Body of pancreas (tissue), 4 donors: ENCODE measurements around the gene NCOA6. TPM values are rescaled to one million over a fixed set of nuclear protein-coding genes. Genes with fewer than 3 reads are reported as not detected.
A peak's percentile ranks its signal among the peaks of the same experiment; 100 is the strongest.

Source experiments
- ATAC-seq: fragments of 150-250 bp; one replicate; pipeline ENCODE4 v1.9.1; 2016
- DNase-seq, 4 donors: peaks; one replicate each; pipeline ENCODE4 v3.0.0-alpha.2; 2019
- H3K27ac ChIP-seq, 4 donors: fragments of 200-600 bp; sonication (generic); 1 replicate in 3 of 4; 2 replicates in 1 of 4; pipeline versions ENCODE4 v1.5.1 to v1.6.1; 2016 to 2019; ENCODE audit warnings: mild to moderate bottlenecking in 1 of 4, mixed read lengths in 1 of 4, moderate library complexity in 1 of 4
- H3K27me3 ChIP-seq, 2 donors: fragments of 200-600 bp; sonication (generic); one replicate each; pipeline ENCODE4 v1.6.0; 2016; ENCODE audit warnings: mild to moderate bottlenecking in 1 of 2
- H3K36me3 ChIP-seq, 2 donors: fragments of 200-600 bp; sonication (generic); replicated peaks in 1 of 2; 2 replicates each; pipeline ENCODE4 v1.5.1; 2016; ENCODE audit warnings: low read depth in 2 of 2; ENCODE audit not compliant: insufficient read depth in 1 of 2
- H3K4me1 ChIP-seq: fragments of 200-600 bp; sonication (generic); one replicate; pipeline ENCODE4 v1.6.0; 2016
- H3K4me3 ChIP-seq, 2 donors: fragments of 200-600 bp; sonication (generic); 1 replicate in 1 of 2; 2 replicates in 1 of 2; pipeline ENCODE4 v1.5.1; 2016 to 2019
- H3K9me3 ChIP-seq, 3 donors: fragments of 200-600 bp; sonication (generic); 1 replicate in 2 of 3; 2 replicates in 1 of 3; pipeline ENCODE4 v1.5.1; 2016
- CTCF ChIP-seq, 7 experiments: fragments of 450-650 bp in 4 of 7; fragments of 200-600 bp in 3 of 7; sonication (generic) in 3 of 7; IDR thresholded peaks; one replicate each; pipeline ENCODE4 v1.5.1; 2016 to 2019; ENCODE audit warnings: antibody characterized with exemption in 7 of 7
- POLR2A ChIP-seq, 3 donors: fragments of 450-650 bp; IDR thresholded peaks; one replicate each; pipeline ENCODE4 v1.6.1; 2016; ENCODE audit warnings: antibody characterized with exemption in 3 of 3, mild to moderate bottlenecking in 2 of 3
- WGBS, 2 donors: methylation state at CpG; one replicate each; pipeline ENCODE4 v1.1.5; 2017; 5-methylcytosine and 5-hydroxymethylcytosine counted together
- intact Hi-C: fragments of 100-400 bp; cut with DNase I; formaldehyde crosslinking; loops from one replicate; pipeline ENCODE4 v1.15.1; 2023
- total RNA-seq, 2 donors: library from RNA; depleted of rRNA; stranded (reverse); fragments of >200 nt; gene quantifications; one replicate each; pipeline ENCODE4 v1.1.0, GENCODE V29; 2016

Gene NCOA6
- total RNA-seq = 10 to 100 TPM; 13.5 to 54.1 TPM

- Histone ChIP-seq H3K4me1 (peaks cover 33% of the 10 kb centered on the region), H3K9me3 (no peaks in the 10 kb centered on the region), H3K27ac (peak within 1 kb of the TSS; percentile 84 to 96 (median 91)), H3K27me3 (no peaks in the 10 kb centered on the region), H3K36me3 (no peaks in the 10 kb centered on the region), H3K4me3 (peak within 1 kb of the TSS; percentile 92 to 94)
- DNase-seq = peak; percentile 88 to 92 (median 90)
- 9 to 11% methylated on average over 20 to 21 of the region's 52 CpGs for WGBS, 2 donors
- TF ChIP-seq POLR2A (IDR thresholded peaks at IDR 0.05) (peak in 2 of 3 donors; percentile 9 to 29), CTCF (IDR thresholded peaks at IDR 0.05) (no peak)
- peak; percentile 86 for ATAC-seq
- intact Hi-C loops = no loop called here
Observed at GRCh38 chr20:34825530-34826362, at the start of gene NCOA6. NCOA6 (minus strand) TSS chr20:34825651; CDS start chr20:34782355, 43,296 bp downstream.

- H3K4me1 ChIP-seq = peaks cover 51% of the 10 kb centered on the region
- H3K9me3 ChIP-seq = no peaks in the 10 kb centered on the region
- H3K36me3 ChIP-seq = no peaks in the 10 kb centered on the region
- intact Hi-C loops = loop anchor here (5.0 kb wide), 1 partner anchor 88 kb away; no protein-coding TSS in a partner anchor
- TF ChIP-seq CTCF (IDR thresholded peaks at IDR 0.05) (peak; percentile 71 to 98 (median 90)), POLR2A (IDR thresholded peaks at IDR 0.05) (no peak)
- no peaks in the 10 kb centered on the region for H3K27me3 ChIP-seq
- DNase-seq (peak; percentile 82 to 87 (median 84)), ATAC-seq (peak; percentile 41)
- 19 to 29% methylated on average over 2 of the region's 2 CpGs for WGBS, 2 donors
- H3K4me3 ChIP-seq = no peak overlapping the region
- H3K27ac ChIP-seq = peak overlapping the region in 3 of 4 donors; percentile 27 to 86 (median 84)
Observed at GRCh38 chr20:34874094-34874654, 48.7 kb upstream of the NCOA6 start.

GRCh38 chr20:34873583-34874093 lies 48.2 kb upstream of the NCOA6 start:
- H3K4me3 ChIP-seq = no peak overlapping the region
- intact Hi-C loops = loop anchor here (5.0 kb wide), 1 partner anchor 89 kb away; no protein-coding TSS in a partner anchor

GRCh38 chr20:34872622-34873224 lies 47.3 kb upstream of the NCOA6 start, which contains the start of gene GGT7:
GGT7 (minus strand) TSS chr20:34872856; CDS start chr20:34872815, 41 bp downstream.
- Histone ChIP-seq H3K27ac (peak within 1 kb of the TSS; percentile 43 to 84 (median 62)), H3K4me3 (peak within 1 kb of the TSS; percentile 75 to 83), H3K4me1 (peaks cover 47% of the 10 kb centered on the region), H3K9me3 (no peaks in the 10 kb centered on the region), H3K27me3 (no peaks in the 10 kb centered on the region), H3K36me3 (no peaks in the 10 kb centered on the region)
- intact Hi-C loops = loop anchor here (5.0 kb wide), 1 partner anchor 90 kb away; no protein-coding TSS in a partner anchor
- TF ChIP-seq POLR2A (IDR thresholded peaks at IDR 0.05) (peak; percentile 44 to 71 (median 70)), CTCF (IDR thresholded peaks at IDR 0.05) (peak; percentile 61 to 75 (median 68))
- WGBS, 2 donors = 1 to 2% methylated on average over 15 to 52 of the region's 52 CpGs
- peak; percentile 57 for ATAC-seq
- DNase-seq = peak; percentile 86 to 92 (median 89)

More at GRCh38 chr20:34873583-34874093, 48.2 kb upstream of the NCOA6 start:
- H3K4me1 ChIP-seq = peaks cover 51% of the 10 kb centered on the region
- TF ChIP-seq CTCF (IDR thresholded peaks at IDR 0.05) (no peak), POLR2A (IDR thresholded peaks at IDR 0.05) (no peak)
- no peaks in the 10 kb centered on the region for H3K9me3 ChIP-seq
- ATAC-seq (no peak), DNase-seq (no peak)
- WGBS, 2 donors = 38 to 41% methylated on average over 3 of the region's 3 CpGs
- H3K27me3 ChIP-seq = no peaks in the 10 kb centered on the region
- H3K36me3 ChIP-seq = no peaks in the 10 kb centered on the region
- peak overlapping the region in 2 of 4 donors; percentile 43 to 84 for H3K27ac ChIP-seq
